Testis (tissue), 2 donors: ENCODE measurements around the gene ZCCHC2.

Experiments
- POLR2A ChIP-seq: fragments of 450-650 bp; IDR thresholded peaks from one replicate; pipeline ENCODE4 v1.6.1; 2017; ENCODE audit warnings: antibody characterized with exemption, mild to moderate bottlenecking, moderate library complexity
- TF ChIP-seq, protein P1 (sequence below), 3 experiments: fragments of 450-650 bp in 2 of 3; fragments of 200-600 bp in 1 of 3; sonication (generic) in 1 of 3; IDR thresholded peaks; one replicate each; pipeline ENCODE4 v1.5.1; 2016 to 2019; ENCODE audit warnings: antibody characterized with exemption in 3 of 3, mild to moderate bottlenecking in 2 of 3, moderate library complexity in 1 of 3

DNA sequence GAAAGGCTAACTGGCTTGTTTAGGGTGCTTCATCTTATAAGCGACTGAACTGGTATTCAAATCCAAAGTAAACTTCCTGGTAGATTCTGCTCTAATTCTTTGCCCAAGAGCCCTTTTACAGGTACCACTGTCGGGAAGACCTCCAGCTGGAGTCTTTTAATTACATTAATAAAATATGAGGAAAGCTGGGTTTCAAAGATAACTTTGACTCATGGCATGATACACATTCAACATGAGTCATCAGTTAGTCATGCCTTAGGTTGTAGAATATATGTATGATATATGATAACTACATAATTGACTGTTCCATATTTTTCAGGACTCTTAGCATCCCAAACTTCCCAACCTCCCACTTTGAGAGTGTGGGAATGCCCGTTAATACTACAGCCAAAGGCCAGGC lies 32.3 kb downstream of the ZCCHC2 start:
- TF ChIP-seq, protein P1, sequence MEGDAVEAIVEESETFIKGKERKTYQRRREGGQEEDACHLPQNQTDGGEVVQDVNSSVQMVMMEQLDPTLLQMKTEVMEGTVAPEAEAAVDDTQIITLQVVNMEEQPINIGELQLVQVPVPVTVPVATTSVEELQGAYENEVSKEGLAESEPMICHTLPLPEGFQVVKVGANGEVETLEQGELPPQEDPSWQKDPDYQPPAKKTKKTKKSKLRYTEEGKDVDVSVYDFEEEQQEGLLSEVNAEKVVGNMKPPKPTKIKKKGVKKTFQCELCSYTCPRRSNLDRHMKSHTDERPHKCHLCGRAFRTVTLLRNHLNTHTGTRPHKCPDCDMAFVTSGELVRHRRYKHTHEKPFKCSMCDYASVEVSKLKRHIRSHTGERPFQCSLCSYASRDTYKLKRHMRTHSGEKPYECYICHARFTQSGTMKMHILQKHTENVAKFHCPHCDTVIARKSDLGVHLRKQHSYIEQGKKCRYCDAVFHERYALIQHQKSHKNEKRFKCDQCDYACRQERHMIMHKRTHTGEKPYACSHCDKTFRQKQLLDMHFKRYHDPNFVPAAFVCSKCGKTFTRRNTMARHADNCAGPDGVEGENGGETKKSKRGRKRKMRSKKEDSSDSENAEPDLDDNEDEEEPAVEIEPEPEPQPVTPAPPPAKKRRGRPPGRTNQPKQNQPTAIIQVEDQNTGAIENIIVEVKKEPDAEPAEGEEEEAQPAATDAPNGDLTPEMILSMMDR (IDR thresholded peaks at IDR 0.05) = no peak
- no peak for TF ChIP-seq POLR2A
